Measurements from ENCODE around the gene C11orf68. TPM values are rescaled to one million over a fixed set of nuclear protein-coding genes. Genes with fewer than 3 reads are reported as not detected.
A peak's percentile ranks its signal among the peaks of the same experiment; 100 is the strongest.

The C11orf68 gene
- total and polyA plus RNA-seq, 2 donors (not counting 1 experiment from before 2014, with no cell fraction given) = 34.9 to 50.6 TPM

DNA sequence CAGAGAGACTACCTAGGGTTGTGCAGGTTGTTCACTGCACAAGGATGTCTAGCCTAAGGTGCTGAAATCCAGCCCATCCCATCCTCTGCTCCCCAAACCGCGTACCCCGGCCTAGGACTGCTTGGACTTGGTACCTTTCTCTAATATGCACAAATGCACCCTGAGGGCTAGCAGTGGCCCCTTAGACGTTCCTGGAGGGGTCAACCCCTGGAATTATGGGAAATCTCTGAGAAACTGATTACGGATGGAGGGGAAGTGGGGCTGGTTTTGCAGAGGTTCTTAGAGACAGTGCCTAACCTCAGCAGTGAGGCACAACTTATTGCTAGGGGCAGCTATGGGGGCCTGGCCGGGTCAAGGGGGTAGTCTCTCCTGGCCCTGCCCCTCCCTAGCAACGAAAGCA lies 2.5 kb downstream of the C11orf68 start:
- H3K4me1 ChIP-seq (ENCODE audit: control insufficient read depth in 2 of 2, insufficient read depth in 2 of 2, low read length in 2 of 2) = peaks cover 19 to 53% of the 10 kb centered on the region in 2 donors
- 100% methylated on average over 5 of the region's 7 CpGs for WGBS (ENCODE audit: insufficient coverage)
- H3K9me3 Mint-ChIP-seq (ENCODE audit: insufficient read depth) = no peaks in the 10 kb centered on the region
- H3K9me3 ChIP-seq (ENCODE audit: control extremely low read depth in 1 of 3, control insufficient read depth in 2 of 3, insufficient read depth in 1 of 3, low read length in 2 of 3) = no peaks in the 10 kb centered on the region
- H3K4me3 Mint-ChIP-seq = peak overlapping the region; percentile 89
- DNase-seq (no peak), ATAC-seq (ENCODE audit: low read depth) (no peak)
- peaks cover 0 to 4% of the 10 kb centered on the region in 2 experiments for H3K36me3 ChIP-seq (replicated peaks in 1 of 2; ENCODE audit: control extremely low read depth in 1 of 2, control insufficient read depth in 1 of 2, extremely low read depth in 1 of 2, insufficient read depth in 2 of 2, low read length in 1 of 2)
- H3K79me2 ChIP-seq (ENCODE audit: control insufficient read depth, insufficient read depth, low read length) = peaks cover 48% of the 10 kb centered on the region
- ChIA-PET CTCF (interaction anchor here (0.7 to 2.5 kb wide), 2 partner anchors 27 to 61 kb away, joined by 3 to 8 read pairs; partner anchors contain the start of gene CCDC85B), POLR2A (no interaction called here)
- no peak overlapping the region for H3K9ac ChIP-seq (ENCODE audit: low read length)
- intact Hi-C loops (cut with micrococcal nuclease) = no loop called here
- no peak overlapping the region for H3K4me3 ChIP-seq (ENCODE audit: control extremely low read depth in 1 of 5, extremely low read depth in 1 of 5, insufficient read depth in 1 of 5, low read depth in 2 of 5, low read length in 4 of 5)
- H2AFZ ChIP-seq (ENCODE audit: insufficient read depth, low read depth, low read length, poor library complexity, severe bottlenecking) = no peak overlapping the region
- TF ChIP-seq EZH2 (IDR thresholded peaks at IDR 0.05; ENCODE audit: borderline replicate concordance, insufficient read depth, low read depth, low read length, poor library complexity, severe bottlenecking) = no peak
- TF ChIP-seq, protein P1, sequence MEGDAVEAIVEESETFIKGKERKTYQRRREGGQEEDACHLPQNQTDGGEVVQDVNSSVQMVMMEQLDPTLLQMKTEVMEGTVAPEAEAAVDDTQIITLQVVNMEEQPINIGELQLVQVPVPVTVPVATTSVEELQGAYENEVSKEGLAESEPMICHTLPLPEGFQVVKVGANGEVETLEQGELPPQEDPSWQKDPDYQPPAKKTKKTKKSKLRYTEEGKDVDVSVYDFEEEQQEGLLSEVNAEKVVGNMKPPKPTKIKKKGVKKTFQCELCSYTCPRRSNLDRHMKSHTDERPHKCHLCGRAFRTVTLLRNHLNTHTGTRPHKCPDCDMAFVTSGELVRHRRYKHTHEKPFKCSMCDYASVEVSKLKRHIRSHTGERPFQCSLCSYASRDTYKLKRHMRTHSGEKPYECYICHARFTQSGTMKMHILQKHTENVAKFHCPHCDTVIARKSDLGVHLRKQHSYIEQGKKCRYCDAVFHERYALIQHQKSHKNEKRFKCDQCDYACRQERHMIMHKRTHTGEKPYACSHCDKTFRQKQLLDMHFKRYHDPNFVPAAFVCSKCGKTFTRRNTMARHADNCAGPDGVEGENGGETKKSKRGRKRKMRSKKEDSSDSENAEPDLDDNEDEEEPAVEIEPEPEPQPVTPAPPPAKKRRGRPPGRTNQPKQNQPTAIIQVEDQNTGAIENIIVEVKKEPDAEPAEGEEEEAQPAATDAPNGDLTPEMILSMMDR (IDR thresholded peaks at IDR 0.05) = no peak
- H3K4me1 Mint-ChIP-seq = peaks cover 46% of the 10 kb centered on the region
- peaks cover 4% of the 10 kb centered on the region for H3K27me3 Mint-ChIP-seq
- no peak overlapping the region for H3K27ac ChIP-seq (ENCODE audit: low read length in 2 of 2)
- H3K27me3 ChIP-seq (replicated peaks in 1 of 4; ENCODE audit: control extremely low read depth in 1 of 4, control insufficient read depth in 3 of 4, insufficient read depth in 4 of 4, low read length in 3 of 4) = peaks cover 0 to 8% (median under 1%) of the 10 kb centered on the region in 4 experiments
- H4K20me1 ChIP-seq (ENCODE audit: control insufficient read depth, insufficient read depth, low read length, poor library complexity, severe bottlenecking) = peaks cover 4% of the 10 kb centered on the region
- H3K4me2 ChIP-seq (replicated peaks; ENCODE audit: low read depth, low read length, poor library complexity, severe bottlenecking) = no peak overlapping the region
- H3K27ac Mint-ChIP-seq = peak overlapping the region; percentile 67

DNA sequence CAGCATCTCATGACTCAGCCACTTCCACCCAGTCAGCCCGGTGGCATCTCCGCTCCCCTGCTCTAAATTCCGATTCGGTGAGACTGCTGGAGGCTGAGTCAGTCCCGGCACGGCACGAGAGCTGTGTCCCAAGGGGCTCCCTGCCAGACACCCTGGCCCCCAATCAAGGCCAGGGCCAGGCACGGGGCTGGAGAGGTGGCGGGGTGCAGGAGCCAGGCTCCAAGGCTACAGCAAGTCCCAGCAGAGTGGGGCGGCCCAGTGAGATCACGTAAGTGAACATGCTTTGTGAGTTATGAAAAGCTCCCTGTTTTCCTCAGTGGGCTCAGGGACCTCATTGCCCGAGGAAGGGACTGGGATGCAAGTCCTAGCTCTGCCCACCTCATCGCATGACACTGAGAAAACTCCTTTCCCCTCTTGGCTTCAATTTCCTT lies 3.0 kb downstream of the C11orf68 start:
- CTCF ChIA-PET = interaction anchor here (0.7 to 2.5 kb wide), 2 partner anchors 26 to 61 kb away, joined by 3 to 8 read pairs; partner anchors contain the start of gene CCDC85B
- TF ChIP-seq, protein P1 (IDR thresholded peaks at IDR 0.05) = no peak
- TF ChIP-seq EZH2 (IDR thresholded peaks at IDR 0.05; ENCODE audit: borderline replicate concordance, insufficient read depth, low read depth, low read length, poor library complexity, severe bottlenecking) = no peak
- intact Hi-C loops (cut with micrococcal nuclease) = no loop called here

More for the DNA sequence above, 3.0 kb downstream of the C11orf68 start:
- Histone ChIP-seq H3K27ac (ENCODE audit: low read length in 2 of 2) (no peak overlapping the region), H3K4me3 (ENCODE audit: control extremely low read depth in 1 of 5, extremely low read depth in 1 of 5, insufficient read depth in 1 of 5, low read depth in 2 of 5, low read length in 4 of 5) (no peak overlapping the region), H3K27me3 (replicated peaks in 1 of 4; ENCODE audit: control extremely low read depth in 1 of 4, control insufficient read depth in 3 of 4, insufficient read depth in 4 of 4, low read length in 3 of 4) (peaks cover 0 to 14% (median 3%) of the 10 kb centered on the region in 4 experiments), H3K36me3 (replicated peaks in 1 of 2; ENCODE audit: control extremely low read depth in 1 of 2, control insufficient read depth in 1 of 2, extremely low read depth in 1 of 2, insufficient read depth in 2 of 2, low read length in 1 of 2) (peaks cover 0 to 2% of the 10 kb centered on the region in 2 experiments), H4K20me1 (ENCODE audit: control insufficient read depth, insufficient read depth, low read length, poor library complexity, severe bottlenecking) (peaks cover 4% of the 10 kb centered on the region), H2AFZ (ENCODE audit: insufficient read depth, low read depth, low read length, poor library complexity, severe bottlenecking) (no peak overlapping the region), H3K4me1 (ENCODE audit: control insufficient read depth in 2 of 2, insufficient read depth in 2 of 2, low read length in 2 of 2) (peaks cover 18 to 51% of the 10 kb centered on the region in 2 donors), H3K4me2 (replicated peaks; ENCODE audit: low read depth, low read length, poor library complexity, severe bottlenecking) (peak overlapping the region; percentile 12), H3K9me3 (ENCODE audit: control extremely low read depth in 1 of 3, control insufficient read depth in 2 of 3, insufficient read depth in 1 of 3, low read length in 2 of 3) (no peaks in the 10 kb centered on the region), H3K9ac (ENCODE audit: low read length) (no peak overlapping the region), H3K79me2 (ENCODE audit: control insufficient read depth, insufficient read depth, low read length) (peaks cover 45% of the 10 kb centered on the region)
- Mint-ChIP-seq H3K27ac (no peak overlapping the region), H3K9me3 (ENCODE audit: insufficient read depth) (no peaks in the 10 kb centered on the region), H3K4me1 (peaks cover 46% of the 10 kb centered on the region), H3K27me3 (peaks cover 7% of the 10 kb centered on the region), H3K4me3 (no peak overlapping the region)
- POLR2A ChIA-PET = no interaction called here
- no peak for ATAC-seq (ENCODE audit: low read depth)
- WGBS (ENCODE audit: insufficient coverage) = 34% methylated on average over 13 of the region's 13 CpGs
- DNase-seq = no peak
